Activated T-cell treated with anti-CD3 and anti-CD28 coated beads, Interleukin-2, amount 50 U/mL, for 72 hours (primary cell): ENCODE results near the gene L3MBTL4. TPM values are rescaled to one million over a fixed set of nuclear protein-coding genes. Genes with fewer than 3 reads are reported as not detected.

Source experiments
- ATAC-seq, 2 donors: fragments of 150-1000 bp; cut with Tn5 transposase; replicated peaks in 1 of 2; 2 replicates each; pipeline ENCODE4 v1.10.0; 2021; ENCODE audit warnings: moderate library complexity in 2 of 2, mild to moderate bottlenecking in 1 of 2
- DNase-seq, 2 donors: peaks; one replicate each; pipeline ENCODE4 v3.0.0; 2021 to 2022; ENCODE audit warnings: mixed read lengths in 1 of 2
- H3K27ac Mint-ChIP-seq: one replicate; pipeline ENCODE4 v1.8.0; 2022; ENCODE audit warnings: mild to moderate bottlenecking, moderate library complexity, mixed read lengths
- H3K27me3 Mint-ChIP-seq: one replicate; pipeline ENCODE4 v1.8.0; 2022; ENCODE audit warnings: low read depth, mixed read lengths
- H3K36me3 Mint-ChIP-seq, 2 donors: one replicate each; pipeline ENCODE4 v1.8.0; 2022; ENCODE audit warnings: mixed read lengths in 2 of 2, mild to moderate bottlenecking in 1 of 2; ENCODE audit not compliant: insufficient read depth in 2 of 2
- H3K4me1 Mint-ChIP-seq: one replicate; pipeline ENCODE4 v1.8.0; 2022; ENCODE audit warnings: low read depth, mixed read lengths
- H3K4me3 Mint-ChIP-seq, 2 donors: one replicate each; pipeline ENCODE4 v1.8.0; 2022; ENCODE audit warnings: mild to moderate bottlenecking in 2 of 2, mixed read lengths in 2 of 2, moderate library complexity in 2 of 2
- H3K9me3 Mint-ChIP-seq, 2 donors: one replicate each; pipeline ENCODE4 v1.8.0; 2022; ENCODE audit warnings: mixed read lengths in 2 of 2
- total RNA-seq, 2 donors: library from RNA; stranded (reverse); gene quantifications; one replicate each; pipeline ENCODE4 v1.2.3, GENCODE V29; 2022

The L3MBTL4 gene
- total RNA-seq, 2 donors from 2014 or later, result 0.07 to 0.12 TPM

DNA sequence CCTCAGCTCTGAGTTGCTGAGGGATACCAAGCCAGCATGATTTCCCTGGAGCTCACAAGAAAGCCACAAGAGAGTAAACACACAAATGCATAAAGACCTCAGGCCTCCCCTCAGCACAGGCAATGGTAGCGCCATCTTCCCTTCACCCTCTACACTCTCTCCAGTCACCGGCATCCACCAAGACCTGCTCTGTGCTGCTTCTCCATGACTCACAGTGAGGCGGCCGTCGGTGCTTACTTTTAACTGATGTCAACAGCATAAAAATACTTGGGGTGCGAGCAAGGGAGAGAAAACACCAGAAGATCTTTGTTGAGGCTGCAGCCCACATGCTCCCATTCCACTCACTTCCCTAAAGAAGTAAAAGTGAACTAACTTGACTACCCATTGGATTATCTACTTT lies 46.7 kb downstream of the L3MBTL4 start:
- DNase-seq (no peak), ATAC-seq (no peak)
- Mint-ChIP-seq H3K27me3 (no peaks in the 10 kb centered on the region), H3K27ac (no peak overlapping the region), H3K9me3 (peaks cover 0 to 3% of the 10 kb centered on the region in 2 donors), H3K36me3 (no peaks in the 10 kb centered on the region), H3K4me1 (peaks cover 4% of the 10 kb centered on the region), H3K4me3 (no peak overlapping the region)

DNA sequence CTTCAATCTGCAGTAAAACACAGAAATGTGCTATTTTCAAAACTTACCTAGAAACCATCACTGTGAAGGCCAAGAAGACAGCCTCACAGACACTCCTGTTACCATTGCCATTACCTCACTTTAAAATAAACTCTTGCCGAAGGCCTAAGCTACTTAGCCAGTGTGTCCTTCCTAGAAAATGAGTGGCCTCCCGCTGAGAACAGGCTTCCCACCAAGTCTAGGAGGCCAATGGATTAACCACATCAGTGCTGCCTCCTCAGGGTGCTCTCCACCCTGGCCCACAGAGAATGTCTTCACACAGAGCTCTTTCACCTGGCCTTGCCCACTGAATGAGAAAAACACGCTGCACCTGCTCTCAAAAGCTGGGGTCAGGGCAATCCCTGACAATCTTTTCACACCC lies 47.5 kb downstream of the L3MBTL4 start:
- no peak for ATAC-seq
- H3K27me3 Mint-ChIP-seq, result no peaks in the 10 kb centered on the region
- H3K36me3 Mint-ChIP-seq, result no peaks in the 10 kb centered on the region
- H3K27ac Mint-ChIP-seq, result no peak overlapping the region
- peaks cover 0 to 3% of the 10 kb centered on the region in 2 donors for H3K9me3 Mint-ChIP-seq
- no peak overlapping the region for H3K4me3 Mint-ChIP-seq
- peaks cover 5% of the 10 kb centered on the region for H3K4me1 Mint-ChIP-seq
- DNase-seq, result no peak

DNA sequence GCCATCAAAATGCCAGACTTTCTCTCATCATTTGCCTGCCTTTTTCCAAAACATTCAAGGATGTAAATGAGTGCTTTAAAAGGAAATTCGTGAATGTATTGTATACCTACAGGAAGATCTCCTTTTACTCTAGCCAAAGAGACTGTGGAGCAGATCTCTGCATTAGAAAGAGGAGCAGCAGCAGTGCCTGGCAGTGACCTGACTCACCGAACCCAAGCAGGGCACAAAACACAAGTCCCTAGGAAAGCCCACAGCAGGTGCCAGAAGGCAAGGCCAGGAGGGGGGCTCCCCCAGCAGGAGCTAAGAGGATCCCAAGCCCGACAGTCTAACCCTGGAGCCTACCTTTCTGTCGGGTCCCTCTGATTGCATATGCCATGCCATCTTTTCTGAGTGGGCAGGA lies 47.9 kb downstream of the L3MBTL4 start:
- Mint-ChIP-seq H3K27ac (no peak overlapping the region), H3K4me1 (peaks cover 5% of the 10 kb centered on the region), H3K4me3 (no peak overlapping the region), H3K36me3 (no peaks in the 10 kb centered on the region), H3K27me3 (no peaks in the 10 kb centered on the region), H3K9me3 (peaks cover 0 to 3% of the 10 kb centered on the region in 2 donors)
- DNase-seq (no peak), ATAC-seq (no peak)

DNA sequence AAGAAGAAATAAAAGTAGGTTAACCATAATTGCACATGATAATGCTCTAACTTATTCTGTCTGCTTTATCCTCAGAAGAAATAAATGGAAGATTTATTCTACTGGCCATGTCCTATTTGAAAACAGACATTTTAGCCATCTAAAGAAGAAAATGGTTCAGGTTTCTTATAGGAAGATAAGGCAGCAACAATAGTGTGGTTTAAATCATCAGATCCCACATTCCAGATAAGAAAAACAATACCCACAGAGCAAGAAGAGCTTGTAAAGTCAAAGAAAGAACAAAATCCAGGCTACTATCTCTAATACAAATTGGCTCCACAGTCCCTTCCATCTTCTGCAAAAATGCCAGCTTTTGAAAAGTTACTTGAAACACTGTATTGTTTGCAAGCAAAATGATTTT lies 49.3 kb downstream of the L3MBTL4 start:
- H3K4me1 Mint-ChIP-seq, result peaks cover 5% of the 10 kb centered on the region
- DNase-seq (no peak), ATAC-seq (no peak)
- H3K4me3 Mint-ChIP-seq, result no peak overlapping the region
- no peak overlapping the region for H3K27ac Mint-ChIP-seq
- peaks cover 0 to 3% of the 10 kb centered on the region in 2 donors for H3K9me3 Mint-ChIP-seq
- H3K36me3 Mint-ChIP-seq, result no peaks in the 10 kb centered on the region
- no peaks in the 10 kb centered on the region for H3K27me3 Mint-ChIP-seq

DNA sequence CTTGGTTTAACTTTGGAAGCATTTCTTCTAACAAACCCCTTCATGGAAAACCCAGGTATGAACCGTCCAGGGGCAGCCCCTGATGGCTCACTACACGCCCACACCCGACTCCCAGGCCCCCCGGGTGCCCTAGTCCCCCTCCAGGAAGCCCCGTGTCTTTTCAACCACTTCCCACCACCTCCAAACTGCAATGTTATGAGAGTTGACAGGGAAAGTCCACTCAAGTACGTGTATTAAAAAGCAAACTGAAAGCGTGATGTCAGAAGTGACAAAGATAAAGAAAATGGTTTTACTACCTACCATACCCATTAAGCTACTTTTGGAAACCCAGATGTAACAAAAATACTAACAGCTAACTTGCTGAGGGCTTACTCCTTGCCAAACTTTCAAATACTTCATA lies 51.5 kb downstream of the L3MBTL4 start:
- Mint-ChIP-seq H3K4me1 (peaks cover 5% of the 10 kb centered on the region), H3K9me3 (peaks cover 0 to 3% of the 10 kb centered on the region in 2 donors), H3K27ac (no peak overlapping the region), H3K36me3 (no peaks in the 10 kb centered on the region), H3K4me3 (no peak overlapping the region), H3K27me3 (no peaks in the 10 kb centered on the region)
- ATAC-seq (peak; percentile 52 to 71), DNase-seq (peak; percentile 6 to 28)

DNA sequence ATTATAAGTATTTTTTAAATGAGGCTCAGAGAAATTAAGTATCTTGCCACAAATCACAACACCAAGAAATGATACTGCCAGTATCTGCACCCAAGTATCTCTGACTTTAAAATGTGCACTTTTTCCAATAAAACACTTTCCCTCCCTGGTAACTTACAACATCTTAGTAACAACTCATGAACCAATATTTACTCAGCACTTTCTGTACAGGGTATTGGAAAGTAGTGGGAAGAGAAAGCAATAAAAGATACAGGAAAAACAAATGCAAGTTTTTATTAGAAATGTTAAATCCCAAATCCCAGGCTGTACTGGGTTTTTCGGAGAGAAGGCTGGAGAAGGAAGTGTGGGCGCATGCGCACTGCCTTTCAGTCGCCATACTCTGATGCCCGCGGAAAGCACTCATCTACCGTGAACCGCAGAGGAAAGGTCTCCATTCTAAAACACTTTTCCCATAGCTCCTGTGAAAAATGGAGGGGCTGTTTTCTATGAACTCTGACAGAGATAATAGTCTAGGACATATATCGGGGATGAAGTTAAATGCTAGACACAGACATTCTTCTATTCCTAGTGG lies 52.1 kb downstream of the L3MBTL4 start:
- Mint-ChIP-seq H3K9me3 (peaks cover 0 to 1% of the 10 kb centered on the region in 2 donors), H3K4me1 (peaks cover 5% of the 10 kb centered on the region), H3K36me3 (no peaks in the 10 kb centered on the region), H3K27me3 (no peaks in the 10 kb centered on the region), H3K27ac (no peak overlapping the region), H3K4me3 (no peak overlapping the region)
- DNase-seq (no peak), ATAC-seq (no peak)

DNA sequence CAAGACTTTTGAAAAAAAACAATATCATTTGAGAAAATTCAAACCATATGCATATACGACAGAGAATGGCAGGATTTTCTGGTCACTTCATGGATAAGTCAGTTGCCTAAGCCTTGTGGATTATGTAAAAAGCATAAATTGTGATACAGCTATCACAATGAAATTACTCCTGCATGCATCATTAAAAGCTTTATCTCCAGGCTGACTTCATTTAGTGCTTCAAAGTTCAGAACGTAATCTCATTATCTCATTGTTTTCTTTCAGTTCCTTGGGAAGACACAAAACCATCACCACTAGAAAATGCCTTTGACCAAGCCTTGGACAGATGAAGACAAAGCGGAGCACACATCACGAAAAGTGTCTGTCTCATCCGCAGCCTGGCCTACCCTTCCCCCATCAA lies 57.0 kb downstream of the L3MBTL4 start:
- Mint-ChIP-seq H3K4me1 (no peaks in the 10 kb centered on the region), H3K9me3 (peaks cover 0 to 3% of the 10 kb centered on the region in 2 donors), H3K27me3 (no peaks in the 10 kb centered on the region), H3K36me3 (no peaks in the 10 kb centered on the region), H3K27ac (no peak overlapping the region), H3K4me3 (no peak overlapping the region)
- DNase-seq, result no peak
- ATAC-seq, result no peak

DNA sequence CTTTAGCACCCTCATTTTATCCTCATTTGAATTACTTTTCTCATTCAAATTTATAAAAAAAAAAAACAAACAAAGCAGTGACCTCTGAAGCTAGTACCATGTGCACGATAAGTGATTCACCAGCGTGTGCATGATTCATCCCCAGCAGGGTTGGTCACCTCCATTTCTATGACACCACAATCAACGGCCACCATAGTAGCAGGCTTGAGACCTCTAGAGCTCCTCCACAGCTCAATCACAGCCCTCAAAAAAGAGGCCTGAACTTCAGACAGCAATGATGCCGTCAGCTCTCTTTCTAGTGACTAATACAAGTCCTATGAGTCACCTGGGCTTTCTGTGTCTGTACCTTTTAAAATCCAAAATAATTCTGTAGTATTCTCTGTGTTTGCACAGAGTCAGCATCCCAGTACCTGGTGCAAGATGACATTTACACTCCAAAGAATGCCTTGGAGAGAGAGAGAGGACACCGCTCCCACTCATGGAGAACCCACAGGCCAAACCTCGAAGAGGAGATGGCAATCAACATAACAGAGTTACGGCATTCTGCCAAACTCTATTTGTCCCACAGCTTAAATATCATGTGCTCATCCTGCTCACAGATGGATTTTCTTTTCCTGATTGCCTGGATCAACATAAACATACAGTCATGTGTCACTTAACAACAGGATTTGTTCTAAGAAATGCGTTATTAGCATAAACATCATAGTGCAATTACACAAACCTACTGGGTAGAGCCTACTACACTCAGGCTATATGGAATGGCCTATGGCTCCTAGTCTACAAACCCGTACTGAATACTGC lies 58.7 kb downstream of the L3MBTL4 start:
- Mint-ChIP-seq H3K4me3 (no peak overlapping the region), H3K9me3 (peaks cover 0 to 3% of the 10 kb centered on the region in 2 donors), H3K27ac (no peak overlapping the region), H3K27me3 (no peaks in the 10 kb centered on the region), H3K4me1 (no peaks in the 10 kb centered on the region), H3K36me3 (no peaks in the 10 kb centered on the region)
- DNase-seq (peak in 1 of 2 donors; percentile 20), ATAC-seq (peak; percentile 73 to 85)

DNA sequence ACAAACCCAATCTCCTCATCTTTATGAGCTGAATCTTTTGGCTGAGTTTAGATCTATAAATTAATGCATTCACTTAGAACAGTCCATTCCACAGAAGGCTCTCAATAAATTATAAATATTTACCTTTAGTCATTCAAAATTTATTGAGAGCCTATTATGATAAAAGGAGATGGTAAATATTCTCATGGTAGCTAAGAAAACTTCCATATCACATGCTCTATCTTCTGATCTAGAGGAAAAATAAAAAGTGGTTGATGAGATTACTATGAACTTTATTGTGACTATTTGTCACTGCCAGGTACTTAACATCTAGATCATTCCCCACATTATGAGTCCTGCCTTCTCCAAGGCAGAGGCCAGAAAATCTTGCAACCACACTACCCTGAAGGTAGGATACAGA lies 62.4 kb downstream of the L3MBTL4 start:
- H3K9me3 Mint-ChIP-seq, result peaks cover 3% of the 10 kb centered on the region in 2 donors
- H3K27me3 Mint-ChIP-seq, result no peaks in the 10 kb centered on the region
- H3K27ac Mint-ChIP-seq, result no peak overlapping the region
- no peaks in the 10 kb centered on the region for H3K4me1 Mint-ChIP-seq
- no peak for ATAC-seq
- no peak overlapping the region for H3K4me3 Mint-ChIP-seq
- DNase-seq, result no peak
- no peaks in the 10 kb centered on the region for H3K36me3 Mint-ChIP-seq

DNA sequence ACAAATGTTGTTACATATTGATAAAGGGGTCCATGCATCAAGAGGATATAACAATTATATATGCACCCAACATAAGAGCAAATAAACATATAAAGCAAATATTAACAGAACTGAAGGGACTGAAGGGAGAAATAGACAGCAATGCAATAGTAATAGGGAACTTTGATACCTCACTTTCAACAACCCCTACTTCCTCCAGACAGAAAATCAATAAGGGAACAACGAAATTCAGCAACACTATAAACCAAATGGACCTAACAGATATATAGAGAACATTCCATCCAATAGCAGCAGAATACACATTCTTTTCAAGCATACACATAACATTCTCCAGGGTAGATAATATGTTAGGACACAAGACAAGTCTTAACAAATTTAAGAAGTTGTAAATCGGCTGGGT lies 71.7 kb downstream of the L3MBTL4 start:
- H3K4me1 Mint-ChIP-seq, result no peaks in the 10 kb centered on the region
- no peak for DNase-seq
- H3K36me3 Mint-ChIP-seq, result peaks cover 2% of the 10 kb centered on the region in 2 donors
- peaks cover 5 to 10% of the 10 kb centered on the region in 2 donors for H3K9me3 Mint-ChIP-seq
- H3K4me3 Mint-ChIP-seq, result no peak overlapping the region
- no peaks in the 10 kb centered on the region for H3K27me3 Mint-ChIP-seq
- no peak overlapping the region for H3K27ac Mint-ChIP-seq
- no peak for ATAC-seq

DNA sequence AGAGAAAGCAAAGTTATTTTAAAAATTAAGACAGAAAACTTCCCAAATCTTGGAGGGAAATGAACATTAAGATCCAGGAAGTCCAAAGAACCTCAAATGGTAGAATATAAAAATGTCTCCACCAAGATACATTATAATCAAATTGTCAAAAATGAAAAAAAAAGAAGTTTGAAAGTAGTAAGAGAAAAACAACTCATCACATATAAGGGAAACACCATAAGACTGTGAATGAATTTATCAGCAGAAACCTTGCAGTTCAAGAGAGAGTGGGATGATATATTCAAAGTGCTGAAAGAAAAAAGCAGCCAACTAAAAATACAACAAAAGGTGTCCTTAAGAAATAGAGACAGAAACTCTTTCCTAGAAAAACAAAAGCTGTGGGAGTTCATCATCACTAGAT lies 73.0 kb downstream of the L3MBTL4 start:
- ATAC-seq (no peak), DNase-seq (no peak)
- Mint-ChIP-seq H3K36me3 (peaks cover 2% of the 10 kb centered on the region in 2 donors), H3K27me3 (no peaks in the 10 kb centered on the region), H3K27ac (no peak overlapping the region), H3K4me3 (no peak overlapping the region), H3K4me1 (no peaks in the 10 kb centered on the region), H3K9me3 (peaks cover 5 to 11% of the 10 kb centered on the region in 2 donors)

DNA sequence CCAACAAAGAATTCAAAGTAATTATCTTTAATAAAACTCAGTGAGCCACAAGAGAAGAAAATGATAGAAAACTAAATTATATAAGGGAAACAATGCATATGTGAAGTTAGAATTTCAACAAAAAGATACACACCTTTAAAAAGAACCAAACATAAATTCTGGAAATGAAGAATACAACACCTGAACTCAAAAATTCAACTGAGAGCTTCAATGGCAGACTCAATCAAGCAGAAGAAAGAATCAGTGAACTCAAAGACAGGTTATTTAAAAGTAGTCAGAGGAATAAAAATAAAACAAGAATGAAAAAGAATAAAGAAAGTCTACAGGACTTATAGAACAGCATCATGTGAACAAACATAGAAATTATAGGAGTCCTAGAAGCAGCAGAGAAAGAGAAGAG lies 73.4 kb downstream of the L3MBTL4 start:
- DNase-seq (no peak), ATAC-seq (no peak)
- Mint-ChIP-seq H3K36me3 (peaks cover 2 to 3% of the 10 kb centered on the region in 2 donors), H3K4me3 (no peak overlapping the region), H3K27ac (no peak overlapping the region), H3K9me3 (peaks cover 6 to 11% of the 10 kb centered on the region in 2 donors), H3K27me3 (no peaks in the 10 kb centered on the region), H3K4me1 (no peaks in the 10 kb centered on the region)

DNA sequence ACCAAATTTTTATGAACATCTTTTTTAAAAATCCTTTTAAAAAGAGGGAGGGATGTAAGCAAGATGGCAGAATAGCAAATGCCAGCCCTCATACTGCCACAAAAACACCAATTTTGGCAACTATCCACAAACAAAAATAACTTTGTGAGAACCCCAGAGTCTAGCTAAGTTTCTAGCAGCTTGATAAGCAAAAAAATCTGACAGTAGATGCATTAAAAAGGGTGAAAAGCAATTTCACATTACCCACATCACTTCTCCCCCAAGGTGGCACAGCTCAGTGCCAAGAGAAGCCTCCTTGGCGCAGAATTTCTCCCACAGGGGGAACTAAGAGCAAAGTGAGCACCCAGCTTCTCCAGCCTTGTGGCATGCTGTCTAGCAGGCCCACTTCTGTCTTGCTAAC lies 74.6 kb downstream of the L3MBTL4 start:
- DNase-seq (no peak), ATAC-seq (no peak)
- Mint-ChIP-seq H3K27me3 (no peaks in the 10 kb centered on the region), H3K27ac (no peak overlapping the region), H3K9me3 (peaks cover 8 to 11% of the 10 kb centered on the region in 2 donors), H3K36me3 (peaks cover 2 to 3% of the 10 kb centered on the region in 2 donors), H3K4me3 (no peak overlapping the region), H3K4me1 (no peaks in the 10 kb centered on the region)

DNA sequence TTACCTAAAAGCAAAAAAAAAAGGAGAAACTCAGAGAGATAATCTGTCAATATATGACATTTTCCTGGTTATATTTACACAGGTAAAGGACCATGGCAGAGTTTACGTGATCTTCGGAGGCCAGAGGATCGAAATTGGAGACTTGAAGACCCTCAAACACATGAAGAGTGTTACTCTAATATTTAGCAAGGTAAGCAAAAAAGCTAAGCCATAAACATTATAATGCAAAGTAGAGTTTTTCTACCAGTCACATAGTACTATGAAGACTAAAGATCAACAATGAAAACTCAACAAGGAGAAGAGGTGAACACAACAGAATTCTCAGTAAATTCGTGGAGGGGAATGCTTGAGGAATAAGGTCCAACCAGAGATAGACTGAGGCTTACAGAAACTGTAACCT lies 78.5 kb downstream of the L3MBTL4 start:
- Mint-ChIP-seq H3K9me3 (peaks cover 6 to 12% of the 10 kb centered on the region in 2 donors), H3K4me3 (no peak overlapping the region), H3K4me1 (no peaks in the 10 kb centered on the region), H3K36me3 (peaks cover 0 to 1% of the 10 kb centered on the region in 2 donors), H3K27me3 (no peaks in the 10 kb centered on the region), H3K27ac (no peak overlapping the region)
- no peak for ATAC-seq
- DNase-seq, result no peak
